Uterus (tissue), 2 donors: ENCODE measurements around the gene HSPA12A.

ENCODE experiments used
- POLR2A ChIP-seq, 2 donors: fragments of 450-650 bp; IDR thresholded peaks; one replicate each; pipeline ENCODE4 v1.6.1; 2016; ENCODE audit warnings: antibody characterized with exemption in 2 of 2, mild to moderate bottlenecking in 1 of 2, moderate library complexity in 1 of 2
- TF ChIP-seq, protein P1 (sequence below), 4 experiments: fragments of 200-600 bp in 2 of 4; fragments of 450-650 bp in 2 of 4; sonication (generic) in 2 of 4; IDR thresholded peaks; one replicate each; pipeline ENCODE4 v1.5.1; 2016 to 2019; ENCODE audit warnings: antibody characterized with exemption in 4 of 4, mild to moderate bottlenecking in 2 of 4, moderate library complexity in 1 of 4

DNA sequence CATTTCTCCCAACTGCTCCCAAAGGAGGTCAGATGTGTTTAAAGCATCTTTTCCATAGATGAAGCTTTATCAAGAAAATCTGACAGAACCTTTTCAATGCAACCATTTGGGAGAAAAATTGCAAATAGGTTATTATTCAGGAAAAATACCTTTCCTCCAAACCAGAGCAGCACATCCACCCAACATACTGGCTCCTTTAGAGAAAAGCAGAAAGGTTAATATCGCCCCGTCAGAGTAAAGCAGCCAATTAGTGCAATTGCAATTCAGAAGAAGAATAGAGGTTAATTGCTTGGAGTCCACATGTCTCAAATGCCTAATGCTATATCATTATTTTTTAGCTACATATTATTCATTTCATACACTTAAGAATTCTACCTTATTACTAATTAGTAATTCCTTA, 48.9 kb upstream of the HSPA12A start:
- TF ChIP-seq, protein P1, sequence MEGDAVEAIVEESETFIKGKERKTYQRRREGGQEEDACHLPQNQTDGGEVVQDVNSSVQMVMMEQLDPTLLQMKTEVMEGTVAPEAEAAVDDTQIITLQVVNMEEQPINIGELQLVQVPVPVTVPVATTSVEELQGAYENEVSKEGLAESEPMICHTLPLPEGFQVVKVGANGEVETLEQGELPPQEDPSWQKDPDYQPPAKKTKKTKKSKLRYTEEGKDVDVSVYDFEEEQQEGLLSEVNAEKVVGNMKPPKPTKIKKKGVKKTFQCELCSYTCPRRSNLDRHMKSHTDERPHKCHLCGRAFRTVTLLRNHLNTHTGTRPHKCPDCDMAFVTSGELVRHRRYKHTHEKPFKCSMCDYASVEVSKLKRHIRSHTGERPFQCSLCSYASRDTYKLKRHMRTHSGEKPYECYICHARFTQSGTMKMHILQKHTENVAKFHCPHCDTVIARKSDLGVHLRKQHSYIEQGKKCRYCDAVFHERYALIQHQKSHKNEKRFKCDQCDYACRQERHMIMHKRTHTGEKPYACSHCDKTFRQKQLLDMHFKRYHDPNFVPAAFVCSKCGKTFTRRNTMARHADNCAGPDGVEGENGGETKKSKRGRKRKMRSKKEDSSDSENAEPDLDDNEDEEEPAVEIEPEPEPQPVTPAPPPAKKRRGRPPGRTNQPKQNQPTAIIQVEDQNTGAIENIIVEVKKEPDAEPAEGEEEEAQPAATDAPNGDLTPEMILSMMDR (IDR thresholded peaks at IDR 0.05) = no peak
- TF ChIP-seq POLR2A (IDR thresholded peaks at IDR 0.05) = no peak
